DMS53 (cell line): ENCODE measurements around the gene TBL1Y.
"Not testable (repeated sequence)": the region's sequence is repeated elsewhere in the genome, so short reads cannot be mapped to it uniquely, and the experiment has no call there.

ENCODE experiments used
- DNase-seq: peaks from one replicate; lab custom pipeline; 2025; lab: John Stamatoyannopoulos, UW

Gene TBL1Y

GRCh38 chrY:7080548-7080947 lies 170.1 kb downstream of the TBL1Y start:
- not testable (repeated sequence) for DNase-seq

GRCh38 chrY:7085606-7086005 lies 175.1 kb downstream of the TBL1Y start:
- no peak for DNase-seq

- no peak for DNase-seq
Observed at GRCh38 chrY:7092836-7093235, 182.3 kb downstream of the TBL1Y start.

GRCh38 chrY:7094365-7094764 lies 183.9 kb downstream of the TBL1Y start:
- DNase-seq, result no peak

GRCh38 chrY:7097021-7097420 lies 186.5 kb downstream of the TBL1Y start:
- DNase-seq, result no peak

- no peak for DNase-seq
Observed at GRCh38 chrY:7099742-7100141, 189.2 kb downstream of the TBL1Y start.

GRCh38 chrY:7102680-7103079 lies 192.2 kb downstream of the TBL1Y start:
- DNase-seq, result no peak

- no peak for DNase-seq
Observed at GRCh38 chrY:7107179-7107578, 196.7 kb downstream of the TBL1Y start.

- no peak for DNase-seq
Observed at GRCh38 chrY:7110086-7110485, 199.6 kb downstream of the TBL1Y start.

GRCh38 chrY:7115871-7116270 lies 205.4 kb downstream of the TBL1Y start:
- DNase-seq, result no peak

- DNase-seq, result no peak
Observed at GRCh38 chrY:7122202-7122601, 211.7 kb downstream of the TBL1Y start.

- DNase-seq, result no peak
Observed at GRCh38 chrY:7125136-7126056, 214.9 kb downstream of the TBL1Y start.

GRCh38 chrY:7128211-7128610 lies 217.7 kb downstream of the TBL1Y start:
- no peak for DNase-seq
